NT2/D1 (cell line): ENCODE data around the gene NKX2-1.
A peak's percentile ranks its signal among the peaks of the same experiment; 100 is the strongest.

Experiments
- DNase-seq: peaks from one replicate; pipeline ENCODE4 v3.0.0-alpha.2; 2011; ENCODE audit warnings: low read depth, low spot score
- H3K27me3 ChIP-seq: 2 replicates; pipeline ENCODE4 v1.6.0; 2011; ENCODE audit warnings: mild to moderate bottlenecking; ENCODE audit not compliant: insufficient read length, insufficient read depth
- H3K36me3 ChIP-seq: 2 replicates; pipeline ENCODE4 v1.6.1; 2011; ENCODE audit warnings: mild to moderate bottlenecking, low read length, mixed read lengths; ENCODE audit not compliant: insufficient read depth, insufficient read length
- H3K4me1 ChIP-seq: 2 replicates; pipeline ENCODE4 v1.5.1; 2011; ENCODE audit not compliant: insufficient read depth, insufficient read length
- H3K4me3 ChIP-seq: 2 replicates; pipeline ENCODE4 v1.5.1; 2011; ENCODE audit warnings: low read depth; ENCODE audit not compliant: insufficient read length
- H3K9ac ChIP-seq: 2 replicates; pipeline ENCODE4 v1.6.0; 2011; ENCODE audit warnings: low read depth; ENCODE audit not compliant: insufficient read length
- H3K9me3 ChIP-seq: 2 replicates; pipeline ENCODE4 v1.5.1; 2011; ENCODE audit warnings: mild to moderate bottlenecking, low read length; ENCODE audit not compliant: insufficient read depth
- SUZ12 ChIP-seq: IDR thresholded peaks from 2 replicates; pipeline ENCODE4 v1.6.1; 2011; ENCODE audit not compliant: insufficient read length, insufficient read depth; ENCODE audit errors: extremely low read depth
- YY1 ChIP-seq: IDR thresholded peaks from 2 replicates; pipeline ENCODE4 v1.6.1; 2011; ENCODE audit not compliant: insufficient read length, insufficient read depth
- ZNF274 ChIP-seq: IDR thresholded peaks from 2 replicates; pipeline ENCODE4 v1.6.1; 2011; ENCODE audit warnings: mild to moderate bottlenecking, low read depth, low read length

The NKX2-1 gene

DNA sequence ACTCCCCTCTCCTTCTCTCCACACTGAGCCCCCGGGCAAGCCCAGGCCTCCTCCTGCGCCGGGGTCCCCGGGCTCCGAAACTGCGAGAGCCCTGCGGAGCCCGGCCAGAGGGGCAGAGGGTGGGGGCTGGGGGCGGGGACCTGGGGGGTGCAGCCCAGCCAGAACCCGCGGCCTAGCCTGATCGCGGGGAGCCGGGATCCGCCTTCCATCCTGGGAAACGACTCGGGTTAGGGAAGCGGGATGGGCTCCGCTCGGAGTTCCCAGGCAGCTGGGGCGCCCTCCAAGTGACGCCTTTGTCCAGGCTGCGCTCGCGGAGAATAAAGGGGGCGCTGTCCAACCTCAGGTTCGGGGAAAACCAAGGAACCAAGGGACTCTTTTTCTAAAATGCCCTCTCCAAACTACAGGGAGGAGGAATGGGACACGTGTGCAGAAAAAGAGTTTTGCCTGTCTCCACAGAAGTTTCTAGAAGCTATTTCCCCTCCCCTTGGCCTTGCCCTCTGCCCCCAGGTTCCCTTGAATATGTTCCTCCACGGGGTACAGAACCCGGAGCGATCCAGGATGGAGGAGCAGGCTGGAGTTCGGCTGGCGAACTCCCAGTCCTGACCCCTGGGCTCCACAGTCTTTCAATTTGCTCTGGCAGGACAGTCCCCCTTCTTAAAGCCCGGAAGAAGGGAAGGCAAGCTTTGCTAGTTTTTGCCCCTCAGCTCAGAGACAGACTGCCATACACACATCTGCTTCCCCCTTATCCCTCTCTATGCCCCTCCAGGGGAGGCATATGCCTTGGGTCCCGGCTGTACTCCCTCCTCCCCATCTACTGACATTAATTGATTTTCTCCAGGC lies 13.9 kb downstream of the NKX2-1 start:
- peaks cover 100% of the 10 kb centered on the region for H3K27me3 ChIP-seq
- H3K4me1 ChIP-seq = peaks cover 2% of the 10 kb centered on the region
- H3K36me3 ChIP-seq = no peaks in the 10 kb centered on the region
- TF ChIP-seq YY1 (no peak), SUZ12 (no peak), ZNF274 (no peak)
- no peak overlapping the region for H3K4me3 ChIP-seq
- H3K9ac ChIP-seq = no peak overlapping the region
- H3K9me3 ChIP-seq = no peaks in the 10 kb centered on the region
- no peak for DNase-seq

DNA sequence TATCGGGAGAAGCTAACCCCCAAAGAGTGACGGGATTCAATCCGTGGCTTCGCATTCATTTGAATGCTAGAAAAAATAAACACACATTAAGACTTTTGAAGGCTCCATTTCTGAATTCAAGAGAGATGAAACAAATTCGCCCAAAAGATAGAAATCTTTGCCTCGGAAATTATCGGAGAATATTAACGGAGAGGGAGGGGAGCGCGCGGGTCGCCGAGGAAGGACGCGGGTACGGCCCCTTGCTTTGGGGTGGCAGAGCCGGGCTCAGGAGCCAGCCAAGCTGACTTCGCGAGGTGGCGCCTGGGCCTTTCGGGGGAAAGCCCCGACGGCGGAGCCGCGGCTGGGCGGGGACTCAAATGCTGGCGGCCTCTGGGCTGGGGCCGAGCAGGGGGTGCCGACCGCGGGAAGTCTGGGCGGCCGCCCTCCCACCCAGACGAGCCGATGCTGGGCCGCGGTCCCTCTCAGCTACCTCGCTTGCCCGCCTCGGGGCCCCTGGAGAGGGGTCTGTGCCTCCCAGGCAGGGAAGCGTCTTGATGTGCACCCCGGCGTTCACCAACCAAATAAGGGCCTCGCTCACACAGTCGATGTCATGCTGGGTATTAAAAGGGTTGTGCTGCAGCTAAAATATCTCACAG lies 14.7 kb downstream of the NKX2-1 start:
- no peaks in the 10 kb centered on the region for H3K36me3 ChIP-seq
- no peak overlapping the region for H3K9ac ChIP-seq
- H3K4me1 ChIP-seq = peaks cover 2% of the 10 kb centered on the region
- TF ChIP-seq YY1 = no peak
- peak; percentile 86 for TF ChIP-seq SUZ12
- TF ChIP-seq ZNF274 = no peak
- no peaks in the 10 kb centered on the region for H3K9me3 ChIP-seq
- peaks cover 100% of the 10 kb centered on the region for H3K27me3 ChIP-seq
- DNase-seq = no peak
- H3K4me3 ChIP-seq = no peak overlapping the region

- peak; percentile 25 for TF ChIP-seq SUZ12
- TF ChIP-seq ZNF274 = no peak
- TF ChIP-seq YY1 = no peak
- Histone ChIP-seq H3K9ac (no peak overlapping the region), H3K4me3 (no peak overlapping the region), H3K9me3 (no peaks in the 10 kb centered on the region), H3K36me3 (no peaks in the 10 kb centered on the region), H3K4me1 (peaks cover 2% of the 10 kb centered on the region), H3K27me3 (peaks cover 100% of the 10 kb centered on the region)
- no peak for DNase-seq
Observed at GRCh38 chr14:36504771-36505175, 15.3 kb downstream of the NKX2-1 start.

- no peak for DNase-seq
- H3K27me3 ChIP-seq = peaks cover 100% of the 10 kb centered on the region
Observed at GRCh38 chr14:36503771-36504741, 16.0 kb downstream of the NKX2-1 start.

GRCh38 chr14:36502558-36503508 lies 17.2 kb downstream of the NKX2-1 start:
- Histone ChIP-seq H3K4me1 (peaks cover 2% of the 10 kb centered on the region), H3K27me3 (peaks cover 100% of the 10 kb centered on the region)
- DNase-seq = no peak

More at GRCh38 chr14:36503771-36504741, 16.0 kb downstream of the NKX2-1 start:
- Histone ChIP-seq H3K9ac (no peak overlapping the region), H3K9me3 (no peaks in the 10 kb centered on the region), H3K36me3 (no peaks in the 10 kb centered on the region), H3K4me3 (no peak overlapping the region), H3K4me1 (peaks cover 2% of the 10 kb centered on the region)
- no peak for TF ChIP-seq YY1
- peak; percentile 68 for TF ChIP-seq SUZ12

GRCh38 chr14:36498938-36499337 lies 21.1 kb downstream of the NKX2-1 start:
- no peak overlapping the region for H3K9ac ChIP-seq
- H3K4me1 ChIP-seq = no peaks in the 10 kb centered on the region
- no peak for TF ChIP-seq SUZ12
- TF ChIP-seq ZNF274 = no peak
- TF ChIP-seq YY1 = no peak
- no peaks in the 10 kb centered on the region for H3K9me3 ChIP-seq
- peaks cover 100% of the 10 kb centered on the region for H3K27me3 ChIP-seq
- no peak overlapping the region for H3K4me3 ChIP-seq
- DNase-seq = no peak
- H3K36me3 ChIP-seq = no peaks in the 10 kb centered on the region

More at GRCh38 chr14:36502558-36503508, 17.2 kb downstream of the NKX2-1 start:
- Histone ChIP-seq H3K9me3 (no peaks in the 10 kb centered on the region), H3K36me3 (no peaks in the 10 kb centered on the region), H3K4me3 (no peak overlapping the region), H3K9ac (no peak overlapping the region)
- no peak for TF ChIP-seq YY1
- no peak for TF ChIP-seq SUZ12
- no peak for TF ChIP-seq ZNF274
